ENCODE measurements around the gene MAST4.

MAST4 gene

GRCh38 chr5:66702426-66702825, 106.2 kb downstream of the MAST4 start:
- TF ChIP-seq TAF1 (IDR thresholded peaks at IDR 0.05; ENCODE audit: low read depth, low read length), result no peak
- TF ChIP-seq POLR2AphosphoS5 (IDR thresholded peaks at IDR 0.05; ENCODE audit: low read depth, low read length), result no peak
- no peak for TF ChIP-seq SPI1 (IDR thresholded peaks at IDR 0.05; ENCODE audit: low read depth, low read length)
- TF ChIP-seq POLR2A (IDR thresholded peaks at IDR 0.05; ENCODE audit: low read depth, low read length), result no peak
- TF ChIP-seq POU2F2 (IDR thresholded peaks at IDR 0.05; ENCODE audit: low read depth, low read length), result no peak
- TF ChIP-seq PAX5 (IDR thresholded peaks at IDR 0.05; ENCODE audit: insufficient read depth, low read length, severe bottlenecking), result no peak
- FAIRE-seq (no peak), DNase-seq (ENCODE audit: insufficient read length, low spot score) (no peak)

- no peak for FAIRE-seq
Measured at GRCh38 chr5:66704790-66705425, 108.7 kb downstream of the MAST4 start.

GRCh38 chr5:66708368-66708767, 112.2 kb downstream of the MAST4 start:
- FAIRE-seq (no peak), DNase-seq (ENCODE audit: insufficient read length, low spot score) (no peak)
- TF ChIP-seq POLR2A (IDR thresholded peaks at IDR 0.05; ENCODE audit: low read depth, low read length) (no peak), POU2F2 (IDR thresholded peaks at IDR 0.05; ENCODE audit: low read depth, low read length) (no peak), PAX5 (IDR thresholded peaks at IDR 0.05; ENCODE audit: insufficient read depth, low read length, severe bottlenecking) (no peak), TAF1 (IDR thresholded peaks at IDR 0.05; ENCODE audit: low read depth, low read length) (no peak), SPI1 (IDR thresholded peaks at IDR 0.05; ENCODE audit: low read depth, low read length) (no peak), POLR2AphosphoS5 (IDR thresholded peaks at IDR 0.05; ENCODE audit: low read depth, low read length) (no peak)

More at GRCh38 chr5:66704790-66705425, 108.7 kb downstream of the MAST4 start:
- no peak for TF ChIP-seq PAX5 (IDR thresholded peaks at IDR 0.05; ENCODE audit: insufficient read depth, low read length, severe bottlenecking)
- no peak for TF ChIP-seq SPI1 (IDR thresholded peaks at IDR 0.05; ENCODE audit: low read depth, low read length)
- TF ChIP-seq POU2F2 (IDR thresholded peaks at IDR 0.05; ENCODE audit: low read depth, low read length), result no peak
- no peak for TF ChIP-seq TAF1 (IDR thresholded peaks at IDR 0.05; ENCODE audit: low read depth, low read length)
- TF ChIP-seq POLR2AphosphoS5 (IDR thresholded peaks at IDR 0.05; ENCODE audit: low read depth, low read length), result no peak
- no peak for TF ChIP-seq POLR2A (IDR thresholded peaks at IDR 0.05; ENCODE audit: low read depth, low read length)
- DNase-seq (ENCODE audit: insufficient read length, low spot score), result no peak

GRCh38 chr5:66710557-66711088, 114.4 kb downstream of the MAST4 start:
- FAIRE-seq (no peak), DNase-seq (ENCODE audit: insufficient read length, low spot score) (no peak)
- no peak for TF ChIP-seq POU2F2 (IDR thresholded peaks at IDR 0.05; ENCODE audit: low read depth, low read length)
- no peak for TF ChIP-seq TAF1 (IDR thresholded peaks at IDR 0.05; ENCODE audit: low read depth, low read length)
- TF ChIP-seq POLR2A (IDR thresholded peaks at IDR 0.05; ENCODE audit: low read depth, low read length), result no peak
- no peak for TF ChIP-seq PAX5 (IDR thresholded peaks at IDR 0.05; ENCODE audit: insufficient read depth, low read length, severe bottlenecking)
- no peak for TF ChIP-seq SPI1 (IDR thresholded peaks at IDR 0.05; ENCODE audit: low read depth, low read length)
- TF ChIP-seq POLR2AphosphoS5 (IDR thresholded peaks at IDR 0.05; ENCODE audit: low read depth, low read length), result no peak

- DNase-seq (ENCODE audit: insufficient read length, low spot score) (no peak), FAIRE-seq (no peak)
- TF ChIP-seq POLR2AphosphoS5 (IDR thresholded peaks at IDR 0.05; ENCODE audit: low read depth, low read length) (no peak), TAF1 (IDR thresholded peaks at IDR 0.05; ENCODE audit: low read depth, low read length) (no peak), POLR2A (IDR thresholded peaks at IDR 0.05; ENCODE audit: low read depth, low read length) (no peak), POU2F2 (IDR thresholded peaks at IDR 0.05; ENCODE audit: low read depth, low read length) (no peak), PAX5 (IDR thresholded peaks at IDR 0.05; ENCODE audit: insufficient read depth, low read length, severe bottlenecking) (no peak), SPI1 (IDR thresholded peaks at IDR 0.05; ENCODE audit: low read depth, low read length) (no peak)
Measured at GRCh38 chr5:66713998-66714397, 117.8 kb downstream of the MAST4 start.

- no peak for TF ChIP-seq POLR2A (IDR thresholded peaks at IDR 0.05; ENCODE audit: low read depth, low read length)
- TF ChIP-seq TAF1 (IDR thresholded peaks at IDR 0.05; ENCODE audit: low read depth, low read length), result no peak
- FAIRE-seq, result no peak
- no peak for DNase-seq (ENCODE audit: insufficient read length, low spot score)
Measured at GRCh38 chr5:66717455-66718373, 121.5 kb downstream of the MAST4 start.

- no peak for DNase-seq (ENCODE audit: insufficient read length, low spot score)
- FAIRE-seq, result no peak
Measured at GRCh38 chr5:66718374-66719002, 122.3 kb downstream of the MAST4 start.

GRCh38 chr5:66720780-66721179, 124.6 kb downstream of the MAST4 start:
- TF ChIP-seq TAF1 (IDR thresholded peaks at IDR 0.05; ENCODE audit: low read depth, low read length), result no peak
- TF ChIP-seq SPI1 (IDR thresholded peaks at IDR 0.05; ENCODE audit: low read depth, low read length), result no peak
- TF ChIP-seq POU2F2 (IDR thresholded peaks at IDR 0.05; ENCODE audit: low read depth, low read length), result no peak
- TF ChIP-seq POLR2A (IDR thresholded peaks at IDR 0.05; ENCODE audit: low read depth, low read length), result no peak
- TF ChIP-seq PAX5 (IDR thresholded peaks at IDR 0.05; ENCODE audit: insufficient read depth, low read length, severe bottlenecking), result no peak
- TF ChIP-seq POLR2AphosphoS5 (IDR thresholded peaks at IDR 0.05; ENCODE audit: low read depth, low read length), result no peak
- DNase-seq (ENCODE audit: insufficient read length, low spot score) (no peak), FAIRE-seq (no peak)

More at GRCh38 chr5:66718374-66719002, 122.3 kb downstream of the MAST4 start:
- TF ChIP-seq POLR2A (IDR thresholded peaks at IDR 0.05; ENCODE audit: low read depth, low read length), result no peak
- no peak for TF ChIP-seq PAX5 (IDR thresholded peaks at IDR 0.05; ENCODE audit: insufficient read depth, low read length, severe bottlenecking)
- no peak for TF ChIP-seq POLR2AphosphoS5 (IDR thresholded peaks at IDR 0.05; ENCODE audit: low read depth, low read length)
- TF ChIP-seq SPI1 (IDR thresholded peaks at IDR 0.05; ENCODE audit: low read depth, low read length), result no peak
- TF ChIP-seq TAF1 (IDR thresholded peaks at IDR 0.05; ENCODE audit: low read depth, low read length), result no peak
- TF ChIP-seq POU2F2 (IDR thresholded peaks at IDR 0.05; ENCODE audit: low read depth, low read length), result no peak

GRCh38 chr5:66722686-66723085, 126.5 kb downstream of the MAST4 start:
- no peak for FAIRE-seq
- TF ChIP-seq TAF1 (IDR thresholded peaks at IDR 0.05; ENCODE audit: low read depth, low read length) (no peak), SPI1 (IDR thresholded peaks at IDR 0.05; ENCODE audit: low read depth, low read length) (no peak), PAX5 (IDR thresholded peaks at IDR 0.05; ENCODE audit: insufficient read depth, low read length, severe bottlenecking) (no peak), POLR2A (IDR thresholded peaks at IDR 0.05; ENCODE audit: low read depth, low read length) (no peak), POLR2AphosphoS5 (IDR thresholded peaks at IDR 0.05; ENCODE audit: low read depth, low read length) (no peak), POU2F2 (IDR thresholded peaks at IDR 0.05; ENCODE audit: low read depth, low read length) (no peak)
- no peak for DNase-seq (ENCODE audit: insufficient read length, low spot score)

Measured in GM12891 (cell line).